Measurements from ENCODE around the gene SERPINH1.

SERPINH1 gene

DNA sequence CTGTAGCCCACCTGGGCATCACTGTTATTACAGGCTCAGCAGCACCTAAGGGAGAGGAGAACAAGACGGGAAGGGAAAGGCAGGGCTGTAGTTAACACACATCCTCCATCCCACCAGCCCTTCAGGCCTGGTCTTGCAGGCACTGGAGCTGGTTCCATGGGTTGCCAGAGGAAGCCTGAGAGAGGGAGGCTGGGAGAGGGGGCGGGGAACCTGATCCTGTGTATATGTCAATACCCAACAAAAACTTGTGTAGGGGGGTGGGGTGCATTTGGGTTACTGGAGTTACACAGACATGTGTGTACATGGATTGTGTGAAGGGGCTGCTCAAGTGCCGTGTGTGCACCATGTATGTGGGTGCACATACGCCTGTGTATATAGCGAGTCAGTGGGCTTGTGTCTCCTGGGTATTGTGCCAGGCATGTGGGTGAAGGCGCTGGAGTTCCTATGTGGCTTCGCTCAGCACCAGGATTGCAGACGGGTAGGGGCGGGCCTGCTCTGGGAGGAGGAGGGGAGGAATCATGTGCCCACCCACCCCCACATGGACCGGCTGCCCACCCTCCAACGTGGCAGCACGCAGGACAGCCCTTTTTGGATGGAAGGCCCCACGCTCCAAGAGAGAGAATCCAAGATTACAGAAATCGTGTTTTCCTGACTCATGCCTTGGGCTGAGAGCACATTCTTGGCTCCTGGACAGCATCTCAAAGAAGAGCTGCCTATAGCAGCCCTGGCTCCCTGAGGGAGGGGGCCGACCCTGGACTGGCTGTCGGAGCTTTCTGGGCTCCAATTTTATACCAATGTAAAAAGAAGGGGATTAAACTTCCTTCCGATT, 4.2 kb upstream of the SERPINH1 start:
- DNase-seq: no peak

DNA sequence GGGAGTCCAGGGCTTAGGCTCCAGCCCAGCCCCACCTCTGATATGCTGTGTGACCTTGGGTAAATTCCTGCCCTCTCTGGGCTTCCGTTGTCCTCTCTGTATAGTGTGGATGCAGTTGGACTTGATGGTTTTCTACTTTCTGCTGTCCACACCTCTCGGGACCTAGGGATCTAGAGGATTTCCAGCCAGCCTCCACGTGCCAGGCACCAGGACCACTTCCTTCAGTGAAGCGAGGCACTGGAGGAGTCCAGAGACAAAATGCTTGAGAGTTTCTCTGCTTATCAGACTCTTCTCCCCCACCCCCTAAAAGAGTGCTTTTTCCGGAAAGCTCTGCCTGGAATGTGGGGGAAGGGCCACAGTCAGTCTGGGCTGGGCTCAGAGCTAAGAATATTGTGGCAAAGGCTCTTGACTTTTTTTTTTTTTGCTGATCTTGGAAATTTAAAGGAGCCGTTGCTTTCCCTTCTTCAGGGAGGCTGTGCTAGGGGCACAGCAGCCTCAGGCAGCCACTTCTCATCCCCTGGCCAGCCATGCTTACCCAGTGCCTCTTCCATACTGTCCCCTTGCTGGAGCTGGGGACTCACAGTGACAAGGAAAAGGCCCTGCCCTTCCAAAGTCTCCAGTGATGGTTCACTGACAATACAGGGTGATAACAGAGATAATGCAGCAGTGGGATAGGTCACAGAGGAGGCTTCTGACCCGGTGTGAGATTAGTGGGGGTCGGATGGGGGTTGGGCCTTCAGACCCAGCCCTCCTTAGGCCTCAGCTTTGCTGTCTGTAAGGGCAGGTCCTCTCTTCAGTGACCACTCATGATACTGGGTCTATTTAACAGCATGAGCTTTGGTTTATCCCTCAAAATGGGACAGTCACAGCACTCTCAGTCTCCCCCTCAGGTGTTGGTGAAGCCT, 2.9 kb upstream of the SERPINH1 start:
- DNase-seq: no peak

GRCh38 chr11:75560644-75561043, 1.4 kb upstream of the SERPINH1 start:
- DNase-seq: no peak

- DNase-seq: no peak
These were observed 516 bp upstream of the SERPINH1 start for GRCh38 chr11:75561426-75562047.

- no peak for DNase-seq
These were observed 907 bp downstream of the SERPINH1 start for GRCh38 chr11:75562836-75563484.

GRCh38 chr11:75563501-75563977, 1.5 kb downstream of the SERPINH1 start:
- no peak for DNase-seq

GRCh38 chr11:75563978-75564552, 2.0 kb downstream of the SERPINH1 start:
- no peak for DNase-seq

- no peak for DNase-seq
These were observed 3.3 kb downstream of the SERPINH1 start for GRCh38 chr11:75565221-75565814.

- no peak for DNase-seq
These were observed 4.1 kb downstream of the SERPINH1 start for GRCh38 chr11:75565916-75566762.

- DNase-seq: no peak
These were observed 4.8 kb downstream of the SERPINH1 start for GRCh38 chr11:75566763-75567279.

DNA sequence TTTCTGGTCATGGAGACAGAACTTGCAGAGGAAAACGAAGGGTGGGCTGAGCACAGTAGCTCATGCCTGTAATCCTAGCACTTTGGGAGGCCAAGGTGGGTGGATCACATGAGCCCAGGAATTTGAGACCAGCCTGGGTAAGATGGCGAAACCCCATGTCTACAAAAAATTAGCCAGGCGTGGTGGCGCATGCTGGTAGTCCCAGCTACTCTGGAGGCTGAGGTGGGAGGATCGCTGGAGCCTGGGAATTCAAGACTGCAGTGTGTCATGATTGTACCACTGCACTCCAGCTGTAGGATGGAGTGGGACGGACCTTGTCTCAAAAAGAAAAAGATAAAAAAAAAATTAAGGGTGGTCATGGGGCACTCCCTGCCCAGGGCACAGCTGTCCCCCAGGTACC, 5.9 kb downstream of the SERPINH1 start:
- DNase-seq: no peak

DNA sequence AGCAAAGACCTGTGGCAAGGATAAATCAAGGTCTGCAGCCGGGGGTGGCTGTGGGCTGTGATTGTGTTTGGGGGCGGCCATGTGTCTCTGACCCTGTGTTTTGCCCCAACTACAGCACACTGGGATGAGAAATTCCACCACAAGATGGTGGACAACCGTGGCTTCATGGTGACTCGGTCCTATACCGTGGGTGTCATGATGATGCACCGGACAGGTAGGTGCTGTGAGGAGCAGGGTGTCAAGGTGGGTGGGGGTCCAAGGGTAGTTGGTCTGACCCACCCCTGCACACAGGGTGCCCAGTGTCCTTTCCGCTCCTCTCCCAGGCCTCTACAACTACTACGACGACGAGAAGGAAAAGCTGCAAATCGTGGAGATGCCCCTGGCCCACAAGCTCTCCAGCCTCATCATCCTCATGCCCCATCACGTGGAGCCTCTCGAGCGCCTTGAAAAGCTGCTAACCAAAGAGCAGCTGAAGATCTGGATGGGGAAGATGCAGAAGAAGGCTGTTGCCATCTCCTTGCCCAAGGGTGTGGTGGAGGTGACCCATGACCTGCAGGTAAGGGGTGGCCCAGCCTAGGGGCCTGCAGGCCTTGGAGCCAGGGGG, 6.7 kb downstream of the SERPINH1 start:
- no peak for DNase-seq

DNA sequence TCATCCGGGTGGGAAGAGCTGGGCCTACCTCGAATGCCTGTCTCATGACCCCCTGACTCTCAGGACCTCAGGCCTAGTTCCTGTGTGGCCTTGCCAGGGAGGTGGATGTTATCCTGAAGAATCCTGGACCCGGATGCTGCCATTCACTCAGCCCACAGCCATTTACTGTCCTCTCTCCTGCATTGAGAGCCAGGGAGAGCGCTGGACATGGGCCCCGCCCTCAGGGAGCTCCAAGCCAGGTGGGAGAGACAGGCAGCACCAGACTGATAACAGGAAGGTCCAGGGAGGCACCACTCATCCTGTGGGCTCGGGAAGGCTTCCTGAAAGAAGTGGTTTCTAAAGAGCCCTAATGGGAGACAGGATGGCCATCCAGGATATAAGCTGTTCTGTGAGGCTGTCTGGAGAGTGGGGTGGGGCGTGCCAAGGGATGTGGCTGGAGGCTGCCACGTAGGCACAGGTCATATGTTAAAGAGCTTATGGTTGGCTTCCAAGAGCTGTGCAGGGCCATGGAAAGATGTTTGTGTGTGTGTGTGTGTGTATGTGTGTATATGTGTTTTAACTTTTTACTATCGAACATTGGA, 8.6 kb downstream of the SERPINH1 start:
- no peak for DNase-seq

DNA sequence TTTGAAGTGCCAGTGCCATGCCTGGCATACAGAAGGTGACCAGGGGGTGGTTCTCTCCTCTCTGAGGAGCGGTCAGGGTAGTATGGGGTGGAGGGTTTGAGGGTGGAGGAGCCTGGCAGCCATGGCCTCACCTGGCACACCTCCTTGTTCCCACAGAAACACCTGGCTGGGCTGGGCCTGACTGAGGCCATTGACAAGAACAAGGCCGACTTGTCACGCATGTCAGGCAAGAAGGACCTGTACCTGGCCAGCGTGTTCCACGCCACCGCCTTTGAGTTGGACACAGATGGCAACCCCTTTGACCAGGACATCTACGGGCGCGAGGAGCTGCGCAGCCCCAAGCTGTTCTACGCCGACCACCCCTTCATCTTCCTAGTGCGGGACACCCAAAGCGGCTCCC, 9.6 kb downstream of the SERPINH1 start:
- DNase-seq: no peak

- DNase-seq: no peak
These were observed 10.7 kb downstream of the SERPINH1 start for GRCh38 chr11:75572744-75573143.

DNA sequence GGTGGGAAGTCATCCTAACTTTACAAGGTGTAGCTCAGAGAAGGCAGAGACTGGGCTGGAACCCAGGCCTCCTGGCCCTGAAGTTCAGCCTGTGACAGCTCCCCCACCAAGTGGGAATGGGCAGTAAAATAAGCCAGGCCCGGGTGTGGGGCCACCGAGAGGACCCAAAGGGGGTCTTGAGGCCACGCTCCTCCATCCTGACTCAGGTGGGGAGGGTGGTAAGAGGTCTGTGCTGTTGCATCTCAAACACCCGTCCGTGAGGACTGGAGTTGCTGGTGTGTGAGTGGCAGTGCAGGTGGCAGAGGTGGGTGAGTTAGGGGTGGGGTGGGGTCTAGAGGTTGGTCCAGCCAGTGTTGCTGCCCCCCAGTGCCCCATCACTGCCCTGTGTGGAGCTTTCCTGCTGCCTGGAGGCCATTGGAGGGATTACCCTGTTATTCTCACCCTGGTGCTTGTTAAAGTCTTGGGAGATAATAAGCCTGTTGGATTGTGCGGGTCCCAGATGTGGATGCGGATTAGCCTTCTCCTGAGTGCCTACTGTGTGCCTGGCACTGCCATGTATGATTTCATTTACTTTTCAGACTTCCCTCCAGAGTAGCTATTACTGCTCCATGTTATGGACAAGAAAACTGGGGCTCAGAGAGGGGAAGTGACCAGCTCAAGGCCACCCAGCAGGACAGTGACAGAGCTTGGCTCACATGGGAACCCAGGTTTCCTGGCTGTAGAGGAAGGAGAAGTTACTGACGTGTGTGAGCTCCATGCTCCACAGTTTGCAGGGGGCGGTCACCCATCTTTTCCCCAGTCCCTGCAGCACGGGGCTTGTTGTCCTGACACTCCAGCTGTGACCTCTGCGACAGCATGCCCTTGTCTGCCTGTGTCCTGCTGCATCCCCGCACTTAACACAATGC, 12.9 kb downstream of the SERPINH1 start:
- no peak for DNase-seq

- DNase-seq: no peak
These were observed 14.0 kb downstream of the SERPINH1 start for GRCh38 chr11:75576017-75576416.

- no peak for DNase-seq
These were observed 14.5 kb downstream of the SERPINH1 start for GRCh38 chr11:75576499-75576918.

GRCh38 chr11:75577207-75577606, 15.2 kb downstream of the SERPINH1 start:
- peak; percentile 82 for DNase-seq

Data from activated CD8-positive, alpha-beta memory T cell treated with anti-CD3 and anti-CD28 coated beads, Interleukin-2, amount 50 U/mL, for 48 hours (primary cell).